AG09309 (cell line): ENCODE data around the gene PRKN.

Experiments used
- DNase-seq: peaks from one replicate; pipeline ENCODE4 v3.0.0-alpha.2; 2010; ENCODE audit warnings: low read depth
- H3K4me3 ChIP-seq: 2 replicates; pipeline ENCODE4 v1.5.1; 2011; ENCODE audit warnings: mild to moderate bottlenecking, low read depth, low read length, moderate library complexity; ENCODE audit not compliant: control insufficient read depth
- TF ChIP-seq, protein P1 (sequence below): IDR thresholded peaks from 2 replicates; pipeline ENCODE4 v1.5.1; 2011; ENCODE audit warnings: mild to moderate bottlenecking, low read depth, low read length, inconsistent platforms; ENCODE audit not compliant: insufficient read depth, control insufficient read depth; ENCODE audit errors: missing control alignments

Gene PRKN

DNA sequence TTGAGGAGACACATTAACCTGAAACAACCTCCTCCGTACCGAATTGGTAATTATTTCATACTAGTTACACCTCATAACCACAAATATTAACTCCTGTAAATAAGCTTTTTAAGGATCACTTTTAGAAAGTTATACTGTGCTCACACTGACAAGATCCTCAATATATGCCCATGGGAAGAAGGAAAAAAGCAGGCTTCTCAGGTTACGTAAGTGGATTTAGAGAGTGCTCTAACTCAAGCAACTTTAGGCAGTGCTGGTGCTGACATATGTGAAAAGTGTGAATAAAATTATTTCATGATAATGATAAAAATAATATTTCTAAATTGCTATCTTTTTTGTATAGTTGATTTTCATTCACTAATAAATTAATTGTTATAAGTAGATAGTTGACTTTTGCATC is 76.1 kb downstream of the PRKN start:
- TF ChIP-seq, protein P1, sequence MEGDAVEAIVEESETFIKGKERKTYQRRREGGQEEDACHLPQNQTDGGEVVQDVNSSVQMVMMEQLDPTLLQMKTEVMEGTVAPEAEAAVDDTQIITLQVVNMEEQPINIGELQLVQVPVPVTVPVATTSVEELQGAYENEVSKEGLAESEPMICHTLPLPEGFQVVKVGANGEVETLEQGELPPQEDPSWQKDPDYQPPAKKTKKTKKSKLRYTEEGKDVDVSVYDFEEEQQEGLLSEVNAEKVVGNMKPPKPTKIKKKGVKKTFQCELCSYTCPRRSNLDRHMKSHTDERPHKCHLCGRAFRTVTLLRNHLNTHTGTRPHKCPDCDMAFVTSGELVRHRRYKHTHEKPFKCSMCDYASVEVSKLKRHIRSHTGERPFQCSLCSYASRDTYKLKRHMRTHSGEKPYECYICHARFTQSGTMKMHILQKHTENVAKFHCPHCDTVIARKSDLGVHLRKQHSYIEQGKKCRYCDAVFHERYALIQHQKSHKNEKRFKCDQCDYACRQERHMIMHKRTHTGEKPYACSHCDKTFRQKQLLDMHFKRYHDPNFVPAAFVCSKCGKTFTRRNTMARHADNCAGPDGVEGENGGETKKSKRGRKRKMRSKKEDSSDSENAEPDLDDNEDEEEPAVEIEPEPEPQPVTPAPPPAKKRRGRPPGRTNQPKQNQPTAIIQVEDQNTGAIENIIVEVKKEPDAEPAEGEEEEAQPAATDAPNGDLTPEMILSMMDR, result no peak
- no peak for DNase-seq
- no peak overlapping the region for H3K4me3 ChIP-seq

DNA sequence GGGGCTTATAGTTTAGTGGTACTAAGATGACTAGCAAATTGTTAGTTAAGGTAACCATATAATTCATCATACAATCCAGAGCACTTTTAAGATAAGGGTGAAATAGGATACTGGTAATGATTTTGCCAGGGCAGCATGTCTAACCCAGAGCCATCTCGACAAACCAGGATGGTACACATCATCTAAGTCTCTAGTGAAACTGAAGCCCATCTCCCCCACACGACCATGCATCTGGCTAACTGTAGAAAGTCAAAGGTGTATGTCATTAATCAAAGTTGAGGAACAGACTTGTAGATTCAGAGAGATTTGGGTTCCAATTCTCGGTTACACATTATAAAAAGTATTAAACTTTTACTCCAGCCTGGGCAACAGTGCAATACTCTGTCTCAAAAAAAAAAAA is 78.3 kb downstream of the PRKN start:
- TF ChIP-seq, protein P1, result no peak
- no peak for DNase-seq
- no peak overlapping the region for H3K4me3 ChIP-seq

DNA sequence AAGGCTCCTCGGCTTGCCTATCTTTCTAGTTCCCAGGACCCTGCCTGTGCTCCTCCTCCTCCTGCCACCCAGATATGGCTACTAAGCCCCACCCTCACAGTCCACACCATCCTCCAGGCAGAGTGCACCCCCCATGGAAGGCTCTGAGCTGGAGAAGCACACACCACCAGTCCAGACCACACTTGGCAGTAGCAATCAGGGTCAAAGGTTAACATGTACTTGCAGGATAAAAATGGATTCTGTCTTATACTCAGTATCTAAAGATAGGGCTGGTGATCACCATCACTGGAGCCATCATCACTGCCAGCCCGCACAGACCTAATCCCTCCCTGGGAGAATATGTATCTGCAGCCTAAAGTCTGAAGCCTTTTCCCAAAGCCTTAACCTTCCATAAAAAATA is 83.4 kb downstream of the PRKN start:
- TF ChIP-seq, protein P1, result no peak
- H3K4me3 ChIP-seq, result no peak overlapping the region
- no peak for DNase-seq

DNA sequence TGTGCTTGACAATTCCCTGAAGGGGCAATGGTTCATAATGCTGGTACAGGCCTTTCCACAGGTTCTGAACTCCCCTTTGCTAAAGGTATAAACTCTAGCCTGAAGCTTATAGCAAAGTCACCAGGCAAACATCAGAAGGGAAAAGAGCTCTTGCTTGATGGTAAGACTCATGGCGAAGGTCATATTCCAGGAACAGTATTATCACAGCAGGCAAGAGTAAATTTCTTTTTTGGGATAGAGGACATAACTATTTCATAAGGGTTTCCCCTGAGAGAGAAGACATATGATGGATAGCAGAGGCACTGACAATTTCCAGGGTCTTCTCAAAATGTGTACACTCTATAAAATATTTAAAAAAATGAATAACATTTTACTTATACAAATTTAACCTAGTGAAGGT is 86.8 kb downstream of the PRKN start:
- H3K4me3 ChIP-seq, result no peak overlapping the region
- DNase-seq, result no peak
- TF ChIP-seq, protein P1, result no peak

DNA sequence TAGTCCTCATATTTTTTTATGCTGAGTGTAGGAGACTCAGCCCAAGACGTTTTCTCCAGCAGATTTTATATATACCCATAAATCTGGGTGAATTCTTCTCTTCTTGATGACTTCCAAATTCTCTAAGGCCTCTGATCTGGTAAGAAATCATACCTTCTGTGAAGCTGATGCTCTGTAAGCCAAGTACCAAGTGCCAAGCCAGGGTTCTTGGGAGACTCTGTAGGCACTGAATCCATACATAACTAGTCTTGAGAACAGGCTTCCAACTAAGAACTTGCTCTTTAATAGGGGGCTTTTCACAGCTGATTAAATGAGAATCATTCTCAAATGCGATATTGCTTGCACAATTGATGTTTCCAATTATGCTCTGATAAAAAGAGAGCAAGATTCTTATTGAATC is 87.6 kb downstream of the PRKN start:
- TF ChIP-seq, protein P1, result no peak
- no peak for DNase-seq
- no peak overlapping the region for H3K4me3 ChIP-seq

DNA sequence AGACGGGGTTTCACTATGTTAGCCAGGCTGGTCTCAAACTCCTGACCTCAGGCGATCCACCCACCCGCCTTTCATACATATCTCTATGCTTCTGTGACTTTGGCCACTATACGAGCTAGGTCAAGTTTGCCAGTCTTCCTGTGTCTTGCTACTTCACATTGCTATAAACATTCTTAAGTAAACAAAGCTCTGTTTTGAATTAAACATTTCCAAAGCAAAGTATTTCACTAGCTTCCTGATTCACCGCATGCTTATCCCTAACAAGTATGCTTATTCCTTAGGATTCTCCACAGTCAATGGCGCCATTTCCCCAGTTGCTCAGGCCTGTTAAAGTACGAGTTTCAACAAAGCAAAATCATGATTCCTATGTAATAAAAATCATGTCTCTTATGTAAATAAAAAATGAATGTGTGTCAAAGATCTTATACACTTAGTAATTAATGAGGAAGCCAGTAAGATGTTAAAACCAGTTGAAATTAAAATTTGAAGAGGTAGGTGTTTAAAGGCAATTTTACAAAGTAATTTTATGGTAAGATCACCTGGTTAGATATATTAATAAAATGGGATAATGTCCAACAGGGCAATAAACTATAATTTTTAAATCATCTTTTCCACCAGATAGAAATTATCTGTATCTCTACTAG is 88.5 kb downstream of the PRKN start:
- no peak overlapping the region for H3K4me3 ChIP-seq
- TF ChIP-seq, protein P1, result no peak
- DNase-seq, result no peak

DNA sequence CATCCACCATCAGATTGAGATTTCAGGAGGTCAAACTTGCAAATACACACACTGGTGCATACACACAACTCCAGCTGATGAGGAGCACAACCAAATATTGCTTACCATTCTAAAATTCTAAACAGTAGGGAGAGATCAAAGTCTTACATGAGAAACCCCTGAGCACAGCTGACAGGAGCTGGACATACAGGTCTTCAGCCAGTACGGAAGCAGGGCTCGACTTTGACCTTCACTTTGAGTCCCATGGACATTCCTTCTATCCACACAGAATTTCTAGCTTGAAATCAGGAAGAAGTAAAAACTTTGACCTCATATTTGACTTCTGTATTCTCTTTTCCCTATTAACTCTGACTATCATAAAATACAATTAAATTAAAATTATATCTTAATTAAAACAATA is 90.2 kb downstream of the PRKN start:
- DNase-seq, result no peak
- no peak overlapping the region for H3K4me3 ChIP-seq
- TF ChIP-seq, protein P1, result no peak
